GM12878 (cell line): Measurements from ENCODE around the gene TMPRSS15. TPM values are rescaled to one million over a fixed set of nuclear protein-coding genes. Genes with fewer than 3 reads are reported as not detected.

Experiments
- ATAC-seq: fragments of 200-7000 bp; cut with Tn5 transposase; 3 replicates; pipeline ENCODE4 v1.9.1; 2020; ENCODE audit warnings: mild to moderate bottlenecking, moderate library complexity
- BruUV-seq: library from RNA; stranded (reverse); fragments of 400-500 nt; replicated peaks from 2 replicates; lab custom pipeline; 2021; lab: Mats Ljungman, UMichigan
- CTCF ChIA-PET: fragments of 300-600 bp; sonication (Branson Sonifier 250); formaldehyde crosslinking; extraction: SDS; loops from one replicate; lab custom pipeline; 2021; ENCODE audit warnings: inconsistent platforms; lab: Yijun Ruan, JAX
- POLR2A ChIA-PET: fragments of 350-600 bp; formaldehyde crosslinking; extraction: SDS; loops from one replicate; lab custom pipeline; 2021; ENCODE audit warnings: inconsistent platforms; lab: Charles Lee
- RAD21 ChIA-PET: fragments of 300-600 bp; sonication (Branson Sonifier 250); formaldehyde crosslinking; loops from one replicate; lab custom pipeline; 2023; ENCODE audit warnings: antibody characterized with exemption; ENCODE audit not compliant: unreplicated experiment; lab: Charles Lee
- SMC1A ChIA-PET: fragments of 300-600 bp; sonication (Branson Sonifier 250); formaldehyde crosslinking; loops from one replicate; lab custom pipeline; 2023; ENCODE audit not compliant: unreplicated experiment, uncharacterized antibody; lab: Charles Lee
- DNase-seq: peaks from one replicate; pipeline ENCODE4 v3.0.0-alpha.2; 2011; ENCODE audit warnings: low read depth, low spot score
- FAIRE-seq: peaks from 3 replicates; lab custom pipeline; 2011; peaks lifted over from hg19 to GRCh38; lab: Jason Lieb, UNC
- H2AFZ ChIP-seq: 2 replicates; pipeline ENCODE4 v1.6.0; 2011; ENCODE audit warnings: low read depth, low read length, control low read depth; ENCODE audit not compliant: control insufficient read depth
- H3K27ac ChIP-seq: 2 replicates; pipeline ENCODE4 v1.5.1; 2011; ENCODE audit warnings: control low read depth; ENCODE audit not compliant: control insufficient read depth, insufficient read depth
- H3K27me3 ChIP-seq, 2 experiments: replicated peaks in 1 of 2; 2 replicates each; pipeline versions ENCODE4 v1.6.0 to v1.6.1; 2011; ENCODE audit warnings: low read length in 1 of 2; ENCODE audit not compliant: control insufficient read depth in 2 of 2, insufficient read depth in 2 of 2
- H3K36me3 ChIP-seq, 2 experiments: 2 replicates each; pipeline ENCODE4 v1.5.1; 2011; ENCODE audit warnings: low read length in 1 of 2; ENCODE audit not compliant: control insufficient read depth in 2 of 2, insufficient read depth in 2 of 2
- H3K4me1 ChIP-seq: 2 replicates; pipeline ENCODE4 v1.6.1; 2011; ENCODE audit warnings: mild to moderate bottlenecking, low read length, moderate library complexity, mixed read lengths; ENCODE audit not compliant: control insufficient read depth, insufficient read depth
- H3K4me2 ChIP-seq: 2 replicates; pipeline ENCODE4 v1.6.0; 2011; ENCODE audit warnings: control low read depth; ENCODE audit not compliant: control insufficient read depth, insufficient read depth
- H3K4me3 ChIP-seq: fragments of 200-600 bp; sonication (generic); 2 replicates; pipeline ENCODE4 v1.5.1; 2016
- H3K79me2 ChIP-seq: 2 replicates; pipeline ENCODE4 v1.6.0; 2011; ENCODE audit warnings: low read length; ENCODE audit not compliant: control insufficient read depth, insufficient read depth
- H3K9ac ChIP-seq: 2 replicates; pipeline ENCODE4 v1.8.0; 2011; ENCODE audit warnings: low read length, control low read depth, mixed read lengths; ENCODE audit not compliant: control insufficient read depth, insufficient read depth
- H3K9me3 ChIP-seq: replicated peaks from 3 replicates; pipeline ENCODE4 v1.5.1; 2011; ENCODE audit warnings: mild to moderate bottlenecking, low read length; ENCODE audit not compliant: control insufficient read depth, insufficient read depth
- H4K20me1 ChIP-seq: 2 replicates; pipeline ENCODE4 v1.6.0; 2011; ENCODE audit not compliant: control insufficient read depth, insufficient read depth
- BRCA1 ChIP-seq: IDR thresholded peaks from 2 replicates; pipeline ENCODE4 v1.6.1; 2011; ENCODE audit warnings: low read depth, low read length, improper control_type of control experiment
- CBX3 ChIP-seq: fragments of 200-600 bp; sonication (generic); IDR thresholded peaks from 2 replicates; pipeline ENCODE4 v1.6.1; 2016; ENCODE audit warnings: low read depth, borderline replicate concordance
- EZH2 ChIP-seq: IDR thresholded peaks from 2 replicates; pipeline ENCODE4 v1.6.1; 2012; ENCODE audit warnings: low read depth, mild to moderate bottlenecking, control low read depth, inconsistent platforms, low read length, borderline replicate concordance; ENCODE audit not compliant: control insufficient read depth
- HCFC1 ChIP-seq: fragments of 150-350 bp; IDR thresholded peaks from 2 replicates; pipeline ENCODE4 v1.6.1; 2014; ENCODE audit warnings: low read length
- IRF4 ChIP-seq: IDR thresholded peaks from 2 replicates; pipeline ENCODE4 v1.6.1; 2011; ENCODE audit warnings: low read depth, low read length
- MEF2B ChIP-seq: fragments of 450-650 bp; IDR thresholded peaks from 2 replicates; pipeline ENCODE4 v1.6.1; 2018; ENCODE audit warnings: mild to moderate bottlenecking, moderate library complexity; ENCODE audit not compliant: partially characterized antibody, poor library complexity, severe bottlenecking
- NFXL1 ChIP-seq: fragments of 450-650 bp; IDR thresholded peaks from 2 replicates; pipeline ENCODE4 v1.6.1; 2017; ENCODE audit warnings: antibody characterized with exemption, mild to moderate bottlenecking, borderline replicate concordance
- POLR2A ChIP-seq: IDR thresholded peaks from 2 replicates; pipeline ENCODE4 v1.6.1; 2011; ENCODE audit warnings: low read depth, mild to moderate bottlenecking, low read length
- POU2F2 ChIP-seq: IDR thresholded peaks from 3 replicates; pipeline ENCODE4 v1.6.1; 2011; ENCODE audit warnings: low read depth, mild to moderate bottlenecking, low read length, borderline replicate concordance
- RBBP5 ChIP-seq: fragments of 200-600 bp; sonication (generic); conservative IDR thresholded peaks from 2 replicates; pipeline ENCODE4 v1.6.1; 2016
- SRF ChIP-seq, 2 experiments: IDR thresholded peaks; 2 replicates each; pipeline ENCODE4 v1.6.1; 2011; ENCODE audit warnings: low read depth in 2 of 2, low read length in 2 of 2, mild to moderate bottlenecking in 1 of 2, moderate library complexity in 1 of 2
- WRNIP1 ChIP-seq: IDR thresholded peaks from 2 replicates; pipeline ENCODE4 v1.6.1; 2011; ENCODE audit warnings: low read depth, low read length, improper control_type of control experiment, borderline replicate concordance
- ZBED1 ChIP-seq: IDR thresholded peaks from 2 replicates; pipeline ENCODE4 v1.6.1; 2016; ENCODE audit warnings: borderline replicate concordance
- WGBS: methylation state at CpG from one replicate; pipeline ENCODE4 v1.1.6; 2016; ENCODE audit warnings: low lambda C conversion rate; ENCODE audit not compliant: insufficient replicate concordance, insufficient coverage; ENCODE audit errors: missing lambda C conversion rate; 5-methylcytosine and 5-hydroxymethylcytosine counted together
- in situ Hi-C: fragments of 300-500 bp; cut with MboI; formaldehyde crosslinking; loops from 9 replicates; pipeline ENCODE4 v1.14.3; 2018; ENCODE audit warnings: mixed read lengths
- intact Hi-C: fragments of 100-400 bp; cut with micrococcal nuclease; formaldehyde crosslinking; loops from one replicate; pipeline ENCODE4 v1.14.2; 2022; ENCODE audit not compliant: unreplicated experiment
- polyA plus RNA-seq, 11 experiments: library from polyadenylated mRNA; depleted of rRNA in 4 of 11; unstranded in 6 of 11; stranded (reverse) in 5 of 11; fragments of >200 nt; fragmentation: Nextera tagmentation in 4 of 11; fragmentation: Illumina TruSeq in 1 of 11; extraction: Ambion mirVana in 4 of 11; extraction: Trizol in 1 of 11; gene quantifications; 1 replicate in 1 of 11; 2 replicates in 10 of 11; pipeline versions ENCODE4 v1.2.1 to v1.2.3, GENCODE V29; 2011 to 2016; ENCODE audit warnings: inconsistent platforms in 2 of 11, missing spikeins in 2 of 11, low read depth in 1 of 11
- total RNA-seq, 4 experiments: library from RNA; depleted of rRNA in 3 of 4; stranded (reverse); fragments of >200 nt in 3 of 4; fragmentation: Illumina TruSeq in 1 of 4; extraction: Trizol in 1 of 4; gene quantifications; 2 replicates each; pipeline versions ENCODE4 v1.2.1 to v1.2.3, GENCODE V29; 2013 to 2021

Gene TMPRSS15
- total and polyA plus RNA-seq, 10 of the 15 experiments (the other 5 are each of a cell fraction or from before 2014, with no cell fraction given): 0.02 to 0.11 TPM; not detected in 8

- ChIA-PET RAD21 (no interaction called here), POLR2A (no interaction called here), CTCF (interaction anchor here (0.9 kb wide), 2 partner anchors 11 to 74 kb away, joined by 3 read pairs; no protein-coding TSS in a partner anchor), SMC1A (no interaction called here)
- in situ Hi-C loops (no loop called here), intact Hi-C loops (no loop called here)
- no TSS peak for BruUV-seq
- Histone ChIP-seq H4K20me1 (no peaks in the 10 kb centered on the region), H3K36me3 (no peaks in the 10 kb centered on the region), H3K79me2 (no peaks in the 10 kb centered on the region), H3K27me3 (no peaks in the 10 kb centered on the region), H2AFZ (no peak overlapping the region), H3K4me1 (no peaks in the 10 kb centered on the region), H3K9me3 (no peaks in the 10 kb centered on the region), H3K27ac (no peak overlapping the region), H3K9ac (no peak overlapping the region), H3K4me3 (no peak overlapping the region), H3K4me2 (no peak overlapping the region)
- DNase-seq (no peak), FAIRE-seq (no peak), ATAC-seq (no peak)
- WGBS: 51% methylated on average over 6 of the region's 6 CpGs
- TF ChIP-seq ZBED1: no peak
- TF ChIP-seq MEF2B: no peak
- TF ChIP-seq CBX3: no peak
- TF ChIP-seq WRNIP1: no peak
- no peak for TF ChIP-seq IRF4
- no peak for TF ChIP-seq NFXL1
- no peak for TF ChIP-seq POU2F2
- TF ChIP-seq SRF (IDR thresholded peaks at IDR 0.05; ENCODE audit: low read depth in 2 of 2, low read length in 2 of 2): no peak
- no peak for TF ChIP-seq EZH2
- no peak for TF ChIP-seq RBBP5
- TF ChIP-seq BRCA1: no peak
- no peak for TF ChIP-seq HCFC1
- no peak for TF ChIP-seq POLR2A
Observed at GRCh38 chr21:18368205-18368604, 35.4 kb downstream of the TMPRSS15 start.
